Measurements from ENCODE around the gene SLC38A9.
"Not testable (repeated sequence)": the region's sequence is repeated elsewhere in the genome, so short reads cannot be mapped to it uniquely, and the experiment has no call there.

Gene SLC38A9

GRCh38 chr5:55608595-55609349 is 103.4 kb downstream of the SLC38A9 start:
- DNase-seq = no peak

- DNase-seq = not testable (repeated sequence)
Observed at GRCh38 chr5:55607309-55607708, 104.8 kb downstream of the SLC38A9 start.

- no peak for DNase-seq
Observed at GRCh38 chr5:55604611-55605067, 107.5 kb downstream of the SLC38A9 start.

- DNase-seq = no peak
Observed at GRCh38 chr5:55603922-55604321, 108.2 kb downstream of the SLC38A9 start.

DNA sequence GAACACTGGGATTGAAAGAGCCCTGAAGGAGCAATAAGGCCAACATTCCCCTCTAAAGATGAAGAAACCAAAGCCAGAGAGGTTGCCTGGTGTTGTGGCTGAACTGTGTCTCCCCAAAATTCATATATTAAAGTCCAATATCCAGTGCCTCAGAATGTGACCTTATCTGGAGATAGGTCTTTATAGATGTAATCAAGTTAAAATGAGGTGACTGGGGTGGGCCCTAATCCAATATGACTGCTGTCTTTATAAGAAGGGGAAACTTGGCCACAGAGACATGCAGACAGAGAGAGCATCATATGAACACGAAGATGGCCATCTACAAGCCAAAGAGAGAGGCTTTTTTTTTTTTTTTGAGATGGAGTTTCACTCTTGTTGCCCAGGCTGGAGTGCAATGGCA is 110.5 kb downstream of the SLC38A9 start:
- no peak for DNase-seq

- DNase-seq = no peak
Observed at GRCh38 chr5:55601204-55601618, 110.9 kb downstream of the SLC38A9 start.

DNA sequence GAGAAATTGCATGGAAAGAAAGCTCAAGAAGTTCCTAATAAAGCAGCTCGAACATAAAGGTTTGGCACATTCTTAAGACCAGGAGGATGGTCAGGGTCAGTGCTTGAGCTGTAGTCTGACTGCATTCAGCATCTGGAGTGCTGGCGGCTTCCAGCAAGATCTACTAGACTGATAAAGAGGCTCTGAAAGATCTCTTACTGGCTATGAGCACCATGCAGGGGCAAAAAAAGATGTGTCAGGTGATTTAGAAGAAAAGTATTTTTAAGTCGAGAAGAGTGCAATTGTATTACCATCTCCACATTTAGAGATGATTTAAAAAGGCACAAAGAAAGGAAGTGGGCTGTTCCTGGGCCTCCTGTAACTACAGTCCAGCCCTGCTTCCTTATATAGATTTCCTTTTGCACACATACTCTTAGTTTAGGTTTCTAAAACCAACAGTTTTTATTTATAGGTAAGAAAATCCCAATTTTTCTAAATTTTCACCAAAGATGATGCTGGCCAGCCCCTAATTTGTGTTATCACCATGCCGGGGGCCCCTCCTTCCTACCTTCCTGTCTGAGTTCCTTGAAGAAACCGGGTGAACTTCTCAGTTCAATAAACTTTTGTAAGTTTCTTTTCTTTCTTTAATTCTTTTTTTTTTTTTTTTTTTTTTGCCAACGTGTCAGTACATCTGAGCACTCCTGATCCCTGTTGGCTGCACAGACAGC is 111.5 kb downstream of the SLC38A9 start:
- no peak for DNase-seq

DNA sequence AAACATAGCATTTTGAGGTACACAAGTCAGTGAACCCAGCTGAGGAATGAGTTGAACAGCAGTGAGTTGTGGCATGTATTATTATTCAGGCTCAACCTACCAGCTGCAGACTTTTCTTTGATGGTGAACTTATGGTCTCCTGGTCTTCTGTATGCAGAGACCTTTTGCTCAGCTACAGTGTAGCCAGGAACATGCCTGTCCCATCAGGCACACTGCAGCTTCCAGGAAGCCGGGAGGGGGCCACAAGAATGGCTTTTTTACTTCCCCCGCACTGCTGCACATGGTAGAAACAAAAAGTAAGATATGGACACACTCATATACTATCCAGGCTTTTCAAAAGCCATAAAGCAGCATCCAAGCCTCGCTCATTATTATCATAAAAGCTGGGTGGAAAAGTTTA is 112.0 kb downstream of the SLC38A9 start:
- no peak for DNase-seq

GRCh38 chr5:55599148-55600050 is 112.7 kb downstream of the SLC38A9 start:
- no peak for DNase-seq

GRCh38 chr5:55597014-55597981 is 114.8 kb downstream of the SLC38A9 start:
- DNase-seq = no peak

GRCh38 chr5:55594671-55595070 is 117.5 kb downstream of the SLC38A9 start:
- no peak for DNase-seq

GRCh38 chr5:55593115-55593472 is 119.0 kb downstream of the SLC38A9 start:
- no peak for DNase-seq

- no peak for DNase-seq
Observed at GRCh38 chr5:55592388-55593114, 119.6 kb downstream of the SLC38A9 start.

DNA sequence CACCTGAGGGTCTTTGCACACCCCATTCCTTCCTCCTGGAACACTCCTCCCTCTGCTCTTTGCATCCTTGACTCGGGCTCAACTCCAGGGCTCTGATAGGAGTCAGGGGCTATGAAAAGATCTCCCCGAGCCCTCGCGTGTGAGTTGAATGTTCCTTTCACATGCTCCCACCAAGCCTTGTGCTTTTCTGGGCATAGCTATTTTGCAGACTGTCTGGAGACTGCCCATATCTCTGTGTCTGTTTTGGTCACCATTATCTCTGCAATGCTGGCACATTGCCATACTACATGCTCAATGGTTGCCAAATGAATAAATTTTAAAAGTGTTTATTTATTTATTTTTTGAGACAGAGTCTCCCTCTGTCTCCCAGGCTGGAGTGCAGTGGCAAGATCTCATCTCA is 120.4 kb downstream of the SLC38A9 start:
- no peak for DNase-seq

- DNase-seq = no peak
Observed at GRCh38 chr5:55585206-55585610, 126.9 kb downstream of the SLC38A9 start.

DNA sequence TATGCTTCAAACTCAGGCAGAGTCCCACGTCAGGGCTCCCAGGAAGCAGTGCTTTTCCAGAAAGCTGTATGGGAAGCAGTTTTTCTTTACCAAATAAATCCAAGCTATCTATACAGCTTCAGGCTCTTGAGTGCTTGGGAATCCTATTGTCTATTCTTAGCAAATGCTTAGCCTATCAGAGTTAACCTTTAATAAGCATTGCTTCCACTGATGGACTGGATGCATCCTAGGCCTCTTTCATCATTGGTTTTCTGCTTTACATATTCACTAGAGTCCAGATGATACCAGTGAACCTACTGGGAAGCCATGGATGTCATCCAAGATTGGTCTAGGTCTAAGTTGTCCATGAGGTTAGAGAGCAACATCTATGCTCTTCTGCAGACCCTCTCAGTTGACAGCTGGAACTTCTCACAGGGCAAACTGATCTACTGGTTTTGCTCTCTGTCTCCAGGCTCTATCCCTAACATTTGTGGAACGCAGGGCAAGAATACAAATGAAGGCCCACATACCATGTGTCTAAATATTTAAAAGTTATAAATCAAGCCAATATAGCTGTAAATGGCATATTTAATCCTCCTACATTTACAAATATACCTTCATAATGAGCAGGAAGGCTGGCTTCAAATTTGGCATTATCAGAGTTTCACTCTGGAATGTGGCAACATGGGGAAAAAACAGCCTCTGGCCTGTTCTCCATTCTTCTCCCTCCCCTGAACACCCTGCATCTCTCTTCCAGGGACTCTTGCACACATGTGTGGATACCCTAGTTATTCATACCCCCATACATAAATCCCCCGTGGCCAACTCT is 127.5 kb downstream of the SLC38A9 start:
- no peak for DNase-seq

DNA sequence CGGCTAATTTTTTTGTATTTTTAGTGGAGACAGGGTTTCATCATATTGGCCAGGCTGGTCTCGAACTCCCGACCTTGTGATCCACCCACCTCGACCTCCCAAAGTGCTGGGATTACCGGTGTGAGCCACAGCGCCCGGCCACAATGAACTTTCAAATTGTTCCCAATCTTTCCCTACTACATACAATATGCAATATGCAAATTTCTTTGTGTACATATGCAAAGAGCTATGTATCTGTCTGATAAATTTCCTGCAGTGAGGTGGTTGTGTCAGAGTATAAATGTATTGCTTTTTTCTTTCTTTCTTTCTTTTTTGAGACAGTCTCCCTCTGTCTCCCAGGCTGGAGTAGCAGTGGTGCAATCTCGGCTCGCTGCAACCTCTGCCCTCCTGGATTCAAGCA is 128.5 kb downstream of the SLC38A9 start:
- no peak for DNase-seq

- DNase-seq = no peak
Observed at GRCh38 chr5:55582256-55582655, 129.9 kb downstream of the SLC38A9 start.

DNA sequence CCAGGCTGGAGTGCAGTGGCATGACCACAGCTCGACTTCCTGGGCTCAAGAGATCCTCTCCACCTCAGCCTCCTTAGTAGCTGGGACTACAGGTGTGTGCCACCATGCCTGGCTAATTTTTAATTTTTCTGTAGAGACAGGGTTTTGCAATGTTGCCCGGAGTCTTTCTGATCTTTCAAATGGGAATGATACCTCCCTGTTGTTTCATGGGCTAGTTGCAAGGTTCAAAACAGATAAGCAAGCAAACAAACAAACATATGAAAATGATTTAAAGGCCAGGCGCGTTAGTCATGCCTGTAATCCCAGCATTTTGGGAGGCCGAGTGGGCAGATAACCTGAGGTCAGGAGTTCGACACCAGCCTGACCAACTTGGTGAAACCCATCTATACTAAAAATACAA is 132.1 kb downstream of the SLC38A9 start:
- no peak for DNase-seq

DNA sequence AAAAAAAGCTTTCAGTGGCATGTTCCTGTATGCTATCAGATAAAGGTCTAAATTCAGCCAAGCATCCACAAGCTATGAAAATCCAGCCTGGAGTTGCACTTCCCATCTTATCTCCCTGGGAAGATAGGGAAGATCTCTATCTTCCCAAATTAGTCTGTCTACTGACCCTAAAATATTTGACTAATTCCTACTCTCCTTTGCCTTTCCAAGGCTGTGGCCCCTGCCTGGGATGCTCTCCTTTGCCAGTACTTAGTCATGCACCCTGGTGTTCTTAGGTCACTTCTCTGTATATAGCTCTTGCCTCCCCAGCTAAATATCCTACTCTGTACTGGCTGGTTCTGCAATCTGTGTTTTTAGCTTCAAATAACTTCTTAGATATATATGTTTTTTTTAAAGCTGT is 133.4 kb downstream of the SLC38A9 start:
- DNase-seq = no peak

Measured in activated CD4-positive, alpha-beta T cell treated with anti-CD3 and anti-CD28 coated beads for 4 hours (primary cell).